ENCODE measurements around the gene AIPL1. TPM values are rescaled to one million over a fixed set of nuclear protein-coding genes. Genes with fewer than 3 reads are reported as not detected.

The AIPL1 gene
- total and polyA plus RNA-seq, 2 experiments from 2014 or later: 0.17 to 0.24 TPM

GRCh38 chr17:6455321-6455705 is 20.4 kb upstream of the AIPL1 start (continued):
- TF ChIP-seq REST (IDR thresholded peaks at IDR 0.05; ENCODE audit: unreplicated experiment) (no peak), CREB1 (CRISPR knock-in tag; IDR thresholded peaks at IDR 0.05; ENCODE audit: low read depth) (no peak), JUNB (IDR thresholded peaks at IDR 0.05; ENCODE audit: unreplicated experiment) (no peak), EZH2phosphoT487 (IDR thresholded peaks at IDR 0.05; ENCODE audit: unreplicated experiment) (no peak)

GRCh38 chr17:6454495-6455320 is 19.8 kb upstream of the AIPL1 start:
- Histone ChIP-seq H3K4me3 (peak overlapping the region; percentile 77), H2AFZ (peak overlapping the region; percentile 87), H3F3A (replicated peaks; ENCODE audit: low read depth) (0 out of 2 replicates have a peak, but pooled peaks cover 13% of the 10 kb centered on the region), H3K27ac (ENCODE audit: low read depth) (no peak overlapping the region), H4K20me1 (replicated peaks; ENCODE audit: insufficient read depth) (peaks cover 9% of the 10 kb centered on the region; the same call in 1 of the 2 replicates), H3K36me3 (ENCODE audit: insufficient read depth) (no peaks in the 10 kb centered on the region), H3K4me2 (peak overlapping the region; percentile 99), H3K9me2 (ENCODE audit: insufficient read depth) (no peaks in the 10 kb centered on the region), H3K79me2 (replicated peaks; ENCODE audit: insufficient read depth) (no peaks in the 10 kb centered on the region), H3K4me1 (ENCODE audit: insufficient read depth) (peaks cover 33% of the 10 kb centered on the region), H3K27me3 (ENCODE audit: insufficient read depth) (no peaks in the 10 kb centered on the region)
- no peak for TF ChIP-seq STAT1 (IDR thresholded peaks at IDR 0.05; ENCODE audit: unreplicated experiment)
- peak; percentile 47 for TF ChIP-seq POLR2AphosphoS5 (IDR thresholded peaks at IDR 0.05; ENCODE audit: low read depth)
- peak in 1 of 2 experiments; percentile 32; a peak in 2 of 4 replicates for TF ChIP-seq CTCF (conservative IDR thresholded peaks at IDR 0.05; ENCODE audit: low read depth in 2 of 2)
- Mint-ChIP-seq H3K36me3 (ENCODE audit: low read depth) (peaks cover 16% of the 10 kb centered on the region), H3K4me3 (peak overlapping the region; percentile 66), H3K4me1 (peaks cover 66% of the 10 kb centered on the region), H3K27ac (no peak overlapping the region), H3K9me3 (no peaks in the 10 kb centered on the region), H3K27me3 (ENCODE audit: insufficient read depth, low read depth, poor library complexity) (peaks cover 26% of the 10 kb centered on the region)
- DNase-seq (ENCODE audit: low spot score) (peak; percentile 70), ATAC-seq (peak; percentile 44)
